Measurements from ENCODE around the gene FAM209B. TPM values are rescaled to one million over a fixed set of nuclear protein-coding genes. Genes with fewer than 3 reads are reported as not detected.

The FAM209B gene
- total and polyA plus RNA-seq, 9 of the 15 experiments (the other 6 are each of a cell fraction or from before 2014, with no cell fraction given) = 0.34 to 0.40 (median 0.36) TPM; not detected in 6

- TF ChIP-seq CEBPG (CRISPR knock-in tag; IDR thresholded peaks at IDR 0.05) (no peak), CEBPG (tag; conservative IDR thresholded peaks at IDR 0.05 in 1 of 2, IDR thresholded peaks at IDR 0.05 in 1 of 2) (peak; percentile 34 to 72; a peak in 2 of 4 replicates)
Measured at GRCh38 chr20:56572172-56572571, 39.1 kb downstream of the FAM209B start (continued).

- Histone ChIP-seq H3K9ac (ENCODE audit: insufficient read depth in 1 of 2, low read depth in 2 of 2, low read length in 2 of 2) (no peak overlapping the region), H3K79me2 (ENCODE audit: control insufficient read depth, insufficient read depth, low read length) (no peaks in the 10 kb centered on the region), H3K9me3 (replicated peaks; ENCODE audit: control insufficient read depth, insufficient read depth, low read depth, low read length) (no peaks in the 10 kb centered on the region), H3K36me3 (ENCODE audit: control insufficient read depth, insufficient read depth, low read length) (no peaks in the 10 kb centered on the region), H3K4me1 (replicated peaks in 1 of 2; ENCODE audit: control insufficient read depth in 2 of 2, insufficient read depth in 2 of 2, low read length in 2 of 2) (no peaks in the 10 kb centered on the region; a peak in 1 of 5 replicates), H3K27me3 (ENCODE audit: control insufficient read depth in 2 of 2, insufficient read depth in 2 of 2, low read length in 2 of 2) (peaks cover 0 to 32% of the 10 kb centered on the region in 2 experiments; a peak in 3 of 5 replicates), H4K20me1 (replicated peaks; ENCODE audit: control insufficient read depth, insufficient read depth, low read length) (no peaks in the 10 kb centered on the region), H3K4me2 (ENCODE audit: insufficient read depth, low read length) (no peak overlapping the region), H3K4me3 (no peak overlapping the region), H2AFZ (ENCODE audit: low read depth, low read length) (no peak overlapping the region), H3K9me1 (ENCODE audit: control insufficient read depth, insufficient read depth, low read length) (no peaks in the 10 kb centered on the region), H3K27ac (ENCODE audit: extremely low read depth, low read depth, low read length) (no peak overlapping the region)
- ChIA-PET POLR2A (no interaction called here), CTCF (ENCODE audit: low intra/inter-chr PET ratio) (no interaction called here)
- FAIRE-seq = no peak
- TF ChIP-seq CBFA2T3 (IDR thresholded peaks at IDR 0.05) (no peak), HIVEP1 (CRISPR knock-in tag; IDR thresholded peaks at IDR 0.05) (no peak), ZNF134 (CRISPR knock-in tag; conservative IDR thresholded peaks at IDR 0.05) (no peak), ERF (CRISPR knock-in tag; IDR thresholded peaks at IDR 0.05) (no peak), MAFK (IDR thresholded peaks at IDR 0.05; ENCODE audit: low read length) (no peak), TBL1XR1 (IDR thresholded peaks at IDR 0.05; ENCODE audit: low read length in 2 of 2) (no peak), ZNF41 (CRISPR knock-in tag; conservative IDR thresholded peaks at IDR 0.05) (no peak), ZNF561 (CRISPR knock-in tag; conservative IDR thresholded peaks at IDR 0.05) (no peak), ZNF274 (IDR thresholded peaks at IDR 0.05; ENCODE audit: borderline replicate concordance, low read depth, low read length) (no peak), MEIS2 (IDR thresholded peaks at IDR 0.05; ENCODE audit: partially characterized antibody) (no peak), ZSCAN32 (CRISPR knock-in tag; IDR thresholded peaks at IDR 0.05) (no peak), GMEB1 (CRISPR knock-in tag; IDR thresholded peaks at IDR 0.05) (no peak), ESRRA (IDR thresholded peaks at IDR 0.05; ENCODE audit: borderline replicate concordance, low read depth) (no peak), MLLT1 (IDR thresholded peaks at IDR 0.05) (no peak), BDP1 (IDR thresholded peaks at IDR 0.05; ENCODE audit: insufficient read depth, insufficient read length) (no peak)
- ATAC-seq = no peak
- BruUV-seq (replicated peaks) = no TSS peak
- DNase-seq (ENCODE audit: extremely low read depth in 1 of 4, low spot score in 3 of 4) = no peak
- intact Hi-C loops (cut with micrococcal nuclease) = no loop called here
- WGBS (ENCODE audit: insufficient coverage, low coverage, missing lambda C conversion rate) = 2% methylated on average over 5 of the region's 5 CpGs
- in situ Hi-C loops (cut with MboI) = no loop called here
Measured at GRCh38 chr20:56573986-56574385, 40.9 kb downstream of the FAM209B start.

Measured in K562 (cell line).